NCI-H146 treated with DMSO at 0.1 percent for 48 hours (cell line): ENCODE results near the gene EYS.

ENCODE experiments used
- DNase-seq: peaks from one replicate; lab custom pipeline; 2025; ENCODE audit not compliant: unreplicated experiment; lab: John Stamatoyannopoulos, UW

EYS gene

GRCh38 chr6:64376394-64376793, 1330.6 kb downstream of the EYS start:
- DNase-seq, result no peak

- no peak for DNase-seq
Observed at GRCh38 chr6:64357430-64357829, 1349.6 kb downstream of the EYS start.

GRCh38 chr6:64347411-64347810, 1359.6 kb downstream of the EYS start:
- DNase-seq, result no peak

- DNase-seq, result no peak
Observed at GRCh38 chr6:64335195-64335594, 1371.8 kb downstream of the EYS start.

- DNase-seq, result no peak
Observed at GRCh38 chr6:64334636-64335035, 1372.4 kb downstream of the EYS start.

GRCh38 chr6:64330694-64331307, 1376.2 kb downstream of the EYS start:
- no peak for DNase-seq

GRCh38 chr6:64326939-64327338, 1380.1 kb downstream of the EYS start:
- DNase-seq, result no peak

GRCh38 chr6:64325093-64325492, 1381.9 kb downstream of the EYS start:
- no peak for DNase-seq

GRCh38 chr6:64310214-64310613, 1396.8 kb downstream of the EYS start:
- DNase-seq, result no peak

- no peak for DNase-seq
Observed at GRCh38 chr6:64301307-64302236, 1405.5 kb downstream of the EYS start.

GRCh38 chr6:64299176-64299575, 1407.8 kb downstream of the EYS start:
- DNase-seq, result no peak

GRCh38 chr6:64294034-64294433, 1413.0 kb downstream of the EYS start:
- DNase-seq, result no peak

GRCh38 chr6:64293298-64293697, 1413.7 kb downstream of the EYS start:
- no peak for DNase-seq

- DNase-seq, result no peak
Observed at GRCh38 chr6:64290867-64291266, 1416.2 kb downstream of the EYS start.

- DNase-seq, result no peak
Observed at GRCh38 chr6:64289931-64290330, 1417.1 kb downstream of the EYS start.

- DNase-seq, result no peak
Observed at GRCh38 chr6:64288351-64288750, 1418.7 kb downstream of the EYS start.

- no peak for DNase-seq
Observed at GRCh38 chr6:64281167-64281566, 1425.9 kb downstream of the EYS start.

- peak; percentile 1 for DNase-seq
Observed at GRCh38 chr6:64280569-64280968, 1426.5 kb downstream of the EYS start.

- no peak for DNase-seq
Observed at GRCh38 chr6:64270083-64270482, 1436.9 kb downstream of the EYS start.

GRCh38 chr6:64266351-64266821, 1440.6 kb downstream of the EYS start:
- no peak for DNase-seq

GRCh38 chr6:64263778-64264177, 1443.2 kb downstream of the EYS start:
- no peak for DNase-seq

GRCh38 chr6:64259372-64259771, 1447.7 kb downstream of the EYS start:
- DNase-seq, result no peak
